AG09319 (cell line): ENCODE measurements around the gene GFPT2.
A peak's percentile ranks its signal among the peaks of the same experiment; 100 is the strongest.

Experiments used
- DNase-seq: peaks from one replicate; pipeline ENCODE4 v3.0.0-alpha.2; 2010; ENCODE audit warnings: low read depth; ENCODE audit errors: extremely low read depth
- CTCF ChIP-seq: IDR thresholded peaks from 2 replicates; pipeline ENCODE4 v1.5.1; 2011; ENCODE audit warnings: low read depth, mild to moderate bottlenecking, inconsistent platforms, low read length, moderate library complexity

The GFPT2 gene

GRCh38 chr5:180353048-180353979 is at the start of gene GFPT2:
Gene GFPT2, minus strand, starts transcription at chr5:180353336. Its CDS starts 119 bp downstream, at chr5:180353217.
- TF ChIP-seq CTCF: no peak
- peak; percentile 47 for DNase-seq

- DNase-seq: no peak
- no peak for TF ChIP-seq CTCF
Observed at GRCh38 chr5:180402716-180403115, 49.6 kb upstream of the GFPT2 start.

- no peak for TF ChIP-seq CTCF
- no peak for DNase-seq
Observed at GRCh38 chr5:180401229-180401907, 48.2 kb upstream of the GFPT2 start.

GRCh38 chr5:180400416-180400815 is 47.3 kb upstream of the GFPT2 start:
- no peak for DNase-seq
- TF ChIP-seq CTCF: no peak

- DNase-seq: no peak
- TF ChIP-seq CTCF: no peak
Observed at GRCh38 chr5:180399401-180400215, 46.5 kb upstream of the GFPT2 start.

- DNase-seq: no peak
- TF ChIP-seq CTCF: no peak
Observed at GRCh38 chr5:180396926-180397325, 43.8 kb upstream of the GFPT2 start.
